22Rv1 (cell line): ENCODE measurements around the gene SSH2.
"Not testable (repeated sequence)": the region's sequence is repeated elsewhere in the genome, so short reads cannot be mapped to it uniquely, and the experiment has no call there.

Experiments
- H3K27ac ChIP-seq: fragments of 450-650 bp; 2 replicates; pipeline ENCODE4 v1.5.1; 2017
- ZFX ChIP-seq: fragments of 450-650 bp; IDR thresholded peaks from 2 replicates; pipeline ENCODE4 v1.6.1; 2017; ENCODE audit warnings: antibody characterized with exemption, borderline replicate concordance
- TF ChIP-seq, protein P1 (sequence below): fragments of 450-650 bp; IDR thresholded peaks from 2 replicates; pipeline ENCODE4 v1.5.1; 2017; ENCODE audit warnings: mild to moderate bottlenecking

The SSH2 gene

DNA sequence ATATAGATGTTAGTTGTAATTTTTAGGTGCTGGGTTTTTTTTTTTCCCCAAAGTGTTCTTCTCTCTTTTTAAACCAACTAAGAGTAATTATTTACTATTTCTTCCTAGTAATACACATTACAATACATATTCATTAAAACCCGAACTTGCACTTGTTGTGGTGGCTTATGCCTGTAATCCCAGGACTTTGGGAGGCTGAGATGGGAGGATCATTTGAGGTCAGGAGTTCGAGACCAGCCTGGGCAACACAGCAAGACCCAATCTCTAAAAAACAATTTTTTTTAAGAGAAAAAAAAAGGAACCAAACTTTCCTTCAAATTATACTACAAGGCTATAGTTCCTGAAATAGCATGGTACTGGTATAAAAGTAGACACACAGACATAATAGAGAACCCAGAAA, 15.3 kb upstream of the SSH2 start:
- TF ChIP-seq, protein P1, sequence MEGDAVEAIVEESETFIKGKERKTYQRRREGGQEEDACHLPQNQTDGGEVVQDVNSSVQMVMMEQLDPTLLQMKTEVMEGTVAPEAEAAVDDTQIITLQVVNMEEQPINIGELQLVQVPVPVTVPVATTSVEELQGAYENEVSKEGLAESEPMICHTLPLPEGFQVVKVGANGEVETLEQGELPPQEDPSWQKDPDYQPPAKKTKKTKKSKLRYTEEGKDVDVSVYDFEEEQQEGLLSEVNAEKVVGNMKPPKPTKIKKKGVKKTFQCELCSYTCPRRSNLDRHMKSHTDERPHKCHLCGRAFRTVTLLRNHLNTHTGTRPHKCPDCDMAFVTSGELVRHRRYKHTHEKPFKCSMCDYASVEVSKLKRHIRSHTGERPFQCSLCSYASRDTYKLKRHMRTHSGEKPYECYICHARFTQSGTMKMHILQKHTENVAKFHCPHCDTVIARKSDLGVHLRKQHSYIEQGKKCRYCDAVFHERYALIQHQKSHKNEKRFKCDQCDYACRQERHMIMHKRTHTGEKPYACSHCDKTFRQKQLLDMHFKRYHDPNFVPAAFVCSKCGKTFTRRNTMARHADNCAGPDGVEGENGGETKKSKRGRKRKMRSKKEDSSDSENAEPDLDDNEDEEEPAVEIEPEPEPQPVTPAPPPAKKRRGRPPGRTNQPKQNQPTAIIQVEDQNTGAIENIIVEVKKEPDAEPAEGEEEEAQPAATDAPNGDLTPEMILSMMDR, result no peak
- no peak for TF ChIP-seq ZFX

DNA sequence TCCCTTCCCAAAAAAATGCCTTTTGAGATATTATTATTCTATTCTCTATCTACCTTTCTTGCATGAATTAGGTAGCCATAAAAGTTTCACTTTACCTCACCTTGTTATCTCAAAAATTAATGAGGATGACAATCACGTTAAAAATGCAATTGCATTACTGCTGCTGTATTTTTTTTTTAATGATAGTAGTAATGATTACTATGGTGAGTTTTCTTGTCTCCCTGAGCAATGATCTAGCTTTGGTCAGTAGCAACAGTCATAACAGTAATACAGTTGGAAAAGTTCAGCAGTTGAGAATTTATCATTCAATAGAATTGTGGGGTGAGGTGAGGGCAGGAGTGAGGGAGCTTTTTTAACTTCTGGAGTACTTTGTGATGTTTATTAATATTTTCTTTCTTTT, 11.3 kb upstream of the SSH2 start, which contains the start of gene EFCAB5:
TSS of gene EFCAB5 (plus strand) at position 301 of the 400 bp plus-strand sequence. CDS start 163 bp downstream, outside the sequence.
- no peak within 1 kb of the TSS for H3K27ac ChIP-seq
- TF ChIP-seq, protein P1, result no peak
- TF ChIP-seq ZFX, result no peak

More for the DNA sequence above, 15.3 kb upstream of the SSH2 start:
- no peak overlapping the region for H3K27ac ChIP-seq

DNA sequence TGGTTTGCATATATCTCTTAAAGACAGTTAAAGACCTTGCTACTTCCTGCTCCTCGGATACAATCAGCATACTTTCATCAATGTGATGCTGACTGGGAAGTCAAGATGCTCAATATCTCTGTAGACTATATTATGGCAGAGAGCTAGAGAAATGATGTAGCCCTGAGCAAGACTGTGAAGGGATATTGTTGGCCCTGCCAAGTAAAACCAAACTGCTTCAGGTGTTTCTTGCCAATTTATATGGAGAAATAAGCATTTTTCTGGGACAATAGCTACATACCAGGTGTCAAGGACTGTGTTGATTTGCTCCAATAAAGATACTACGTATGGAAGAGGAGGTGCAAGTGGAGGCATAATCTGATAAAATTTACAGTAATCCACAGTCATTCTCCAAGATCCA, 6.7 kb upstream of the SSH2 start:
- H3K27ac ChIP-seq, result no peak overlapping the region
- TF ChIP-seq, protein P1, result no peak
- TF ChIP-seq ZFX, result no peak

DNA sequence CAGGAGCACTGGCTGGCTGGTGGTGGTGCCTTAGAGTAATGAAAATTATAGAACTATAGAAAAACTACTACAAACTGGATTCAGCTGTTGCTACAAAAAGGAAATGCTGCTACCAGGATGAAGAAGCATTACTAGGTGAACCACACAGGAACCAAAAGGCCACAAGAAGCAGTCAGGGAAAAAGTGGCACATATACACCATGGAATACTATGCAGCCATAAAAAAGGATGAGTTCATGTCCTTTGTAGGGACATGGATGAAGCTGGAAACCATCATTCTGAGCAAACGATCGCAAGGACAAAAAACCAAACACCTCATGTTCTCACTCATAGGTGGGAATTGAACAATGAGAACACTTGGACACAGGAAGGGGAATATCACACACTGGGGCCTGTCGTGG, 5.9 kb upstream of the SSH2 start:
- not testable (repeated sequence) for H3K27ac ChIP-seq

DNA sequence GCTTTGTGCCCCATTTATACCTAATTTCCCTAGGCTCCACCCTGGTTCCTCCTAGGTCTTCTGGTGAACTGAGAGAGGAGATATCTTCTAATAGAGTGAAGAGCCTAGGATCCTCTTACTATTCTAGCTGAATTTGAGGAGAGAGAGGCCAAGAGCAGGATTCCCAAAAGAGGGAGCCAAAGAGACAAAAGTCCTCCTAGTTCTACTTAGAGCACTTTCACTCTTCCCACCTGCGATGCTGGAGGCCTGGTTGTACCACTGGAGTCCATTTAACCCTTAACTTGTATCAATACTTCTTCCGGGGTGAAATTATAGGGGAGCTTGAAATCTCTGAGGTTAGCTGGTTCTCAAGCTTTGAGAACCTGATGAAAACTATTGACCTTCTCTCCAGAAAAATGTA, 3.4 kb upstream of the SSH2 start:
- TF ChIP-seq, protein P1, result peak; percentile 52
- no peak for TF ChIP-seq ZFX
- no peak overlapping the region for H3K27ac ChIP-seq

DNA sequence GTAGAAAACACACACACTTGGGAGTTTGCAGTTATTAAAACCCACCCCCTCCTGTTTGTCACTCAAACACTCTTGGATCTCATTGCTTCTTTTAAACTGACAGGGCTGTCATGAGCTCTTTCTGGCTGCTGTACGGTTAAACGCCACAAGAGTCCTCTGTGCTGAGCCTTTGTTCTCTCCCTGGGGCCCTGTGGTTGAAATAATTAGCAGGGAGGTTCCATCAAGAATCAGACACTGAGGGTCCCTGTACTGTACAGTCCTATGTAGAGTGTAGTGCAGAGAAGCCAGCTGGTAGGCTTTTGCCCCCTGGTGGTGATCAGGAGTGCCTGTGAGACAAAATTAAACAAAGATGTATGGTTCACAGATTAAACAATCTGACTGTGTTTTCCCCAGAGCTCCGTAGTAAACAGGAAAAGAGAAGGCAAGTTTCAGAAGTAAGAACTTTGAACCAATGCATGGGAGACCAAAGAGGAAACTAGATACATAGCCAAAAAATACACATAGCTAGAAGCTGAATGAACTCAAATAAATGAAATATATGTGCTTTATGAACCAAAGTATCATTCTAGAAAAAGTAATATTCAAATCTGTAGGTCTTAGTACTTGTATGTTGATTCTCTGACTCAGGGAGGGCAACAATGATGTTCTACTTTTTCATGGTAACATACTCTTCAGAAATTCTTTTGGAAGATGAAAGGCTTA, 1.4 kb upstream of the SSH2 start:
- no peak for TF ChIP-seq ZFX
- TF ChIP-seq, protein P1, result peak; percentile 90
- H3K27ac ChIP-seq, result peak overlapping the region; percentile 91

DNA sequence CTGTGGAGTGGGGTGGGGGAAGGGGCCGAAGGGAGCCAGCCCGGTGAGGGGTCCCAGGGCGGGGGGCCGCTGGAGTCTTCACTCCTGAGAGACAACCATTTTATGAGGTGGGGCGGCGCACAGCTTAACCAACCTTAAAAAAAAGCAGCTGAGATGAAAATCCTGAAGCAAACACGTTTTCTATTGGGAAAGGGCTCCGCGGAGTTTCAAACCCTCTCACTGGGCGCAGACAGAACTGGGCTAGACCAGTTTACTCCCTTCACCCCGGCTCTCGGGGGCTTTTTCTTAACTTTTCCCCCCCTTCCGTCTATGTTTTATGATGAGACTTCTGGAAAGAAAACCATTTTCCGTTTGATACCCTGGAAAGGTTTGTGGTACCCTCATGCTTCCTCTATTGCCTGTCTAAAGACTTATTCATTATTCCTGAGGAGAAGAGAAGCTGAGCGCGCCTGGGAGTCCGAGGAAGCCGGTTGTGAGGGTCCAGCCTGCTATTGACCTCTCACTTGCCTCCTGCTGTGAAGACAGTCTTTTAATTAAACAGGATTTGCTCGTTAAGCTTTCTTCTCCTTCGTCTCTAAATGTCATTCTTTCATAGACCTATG, 482 bp upstream of the SSH2 start:
- H3K27ac ChIP-seq, result peak overlapping the region; percentile 91
- no peak for TF ChIP-seq ZFX
- TF ChIP-seq, protein P1, result no peak
